Tibial artery (tissue), 4 donors: ENCODE data around the gene LCAT.

Source experiments
- DNase-seq, 2 donors: peaks; one replicate each; pipeline ENCODE4 v3.0.0-alpha.2; 2019
- H3K27ac ChIP-seq, 2 donors: fragments of 200-600 bp; sonication (generic) in 1 of 2; 1 replicate in 1 of 2; 2 replicates in 1 of 2; pipeline ENCODE4 v1.5.1; 2018 to 2019; ENCODE audit warnings: mild to moderate bottlenecking in 1 of 2
- H3K27me3 ChIP-seq, 2 donors: fragments of 200-600 bp; sonication (generic) in 1 of 2; one replicate each; pipeline versions ENCODE4 v1.5.1 to v1.6.0; 2016 to 2019
- H3K36me3 ChIP-seq, 3 donors: fragments of 200-600 bp; sonication (generic) in 2 of 3; one replicate each; pipeline ENCODE4 v1.5.1; 2016 to 2019; ENCODE audit warnings: mild to moderate bottlenecking in 2 of 3
- H3K4me1 ChIP-seq, 4 donors: fragments of 200-600 bp; sonication (generic) in 2 of 4; 1 replicate in 3 of 4; 2 replicates in 1 of 4; pipeline ENCODE4 v1.5.1; 2016 to 2019
- H3K4me3 ChIP-seq, 2 donors: fragments of 200-600 bp; sonication (generic) in 1 of 2; 1 replicate in 1 of 2; 2 replicates in 1 of 2; pipeline ENCODE4 v1.5.1; 2018 to 2019; ENCODE audit warnings: mild to moderate bottlenecking in 2 of 2
- H3K9me3 ChIP-seq, 3 donors: fragments of 200-600 bp; sonication (generic) in 1 of 3; one replicate each; pipeline ENCODE4 v1.5.1; 2016 to 2019
- intact Hi-C: fragments of 100-400 bp; cut with DNase I; formaldehyde crosslinking; loops from one replicate; pipeline ENCODE4 v1.15.0; 2023; ENCODE audit warnings: low total_unique reads
- TF ChIP-seq, protein P1 (sequence below), 2 experiments: fragments of 200-600 bp in 1 of 2; fragments of 450-650 bp in 1 of 2; IDR thresholded peaks; one replicate each; pipeline ENCODE4 v1.5.1; 2017 to 2019; ENCODE audit warnings: antibody characterized with exemption in 2 of 2, mild to moderate bottlenecking in 1 of 2, moderate library complexity in 1 of 2

Gene LCAT

GRCh38 chr16:67910158-67910557 lies 33.8 kb downstream of the LCAT start:
- H3K4me3 ChIP-seq = no peak overlapping the region
- TF ChIP-seq, protein P1, sequence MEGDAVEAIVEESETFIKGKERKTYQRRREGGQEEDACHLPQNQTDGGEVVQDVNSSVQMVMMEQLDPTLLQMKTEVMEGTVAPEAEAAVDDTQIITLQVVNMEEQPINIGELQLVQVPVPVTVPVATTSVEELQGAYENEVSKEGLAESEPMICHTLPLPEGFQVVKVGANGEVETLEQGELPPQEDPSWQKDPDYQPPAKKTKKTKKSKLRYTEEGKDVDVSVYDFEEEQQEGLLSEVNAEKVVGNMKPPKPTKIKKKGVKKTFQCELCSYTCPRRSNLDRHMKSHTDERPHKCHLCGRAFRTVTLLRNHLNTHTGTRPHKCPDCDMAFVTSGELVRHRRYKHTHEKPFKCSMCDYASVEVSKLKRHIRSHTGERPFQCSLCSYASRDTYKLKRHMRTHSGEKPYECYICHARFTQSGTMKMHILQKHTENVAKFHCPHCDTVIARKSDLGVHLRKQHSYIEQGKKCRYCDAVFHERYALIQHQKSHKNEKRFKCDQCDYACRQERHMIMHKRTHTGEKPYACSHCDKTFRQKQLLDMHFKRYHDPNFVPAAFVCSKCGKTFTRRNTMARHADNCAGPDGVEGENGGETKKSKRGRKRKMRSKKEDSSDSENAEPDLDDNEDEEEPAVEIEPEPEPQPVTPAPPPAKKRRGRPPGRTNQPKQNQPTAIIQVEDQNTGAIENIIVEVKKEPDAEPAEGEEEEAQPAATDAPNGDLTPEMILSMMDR (IDR thresholded peaks at IDR 0.05) = no peak
- H3K9me3 ChIP-seq = no peaks in the 10 kb centered on the region
- no peaks in the 10 kb centered on the region for H3K27me3 ChIP-seq
- no peak overlapping the region for H3K27ac ChIP-seq
- DNase-seq = no peak
- H3K36me3 ChIP-seq = peaks cover 26 to 44% (median 28%) of the 10 kb centered on the region in 3 donors
- peaks cover 0 to 4% (median 0%) of the 10 kb centered on the region in 4 donors for H3K4me1 ChIP-seq
- intact Hi-C loops = no loop called here

- H3K36me3 ChIP-seq = peaks cover 26 to 42% (median 28%) of the 10 kb centered on the region in 3 donors
- no peaks in the 10 kb centered on the region for H3K4me1 ChIP-seq
- H3K9me3 ChIP-seq = no peaks in the 10 kb centered on the region
- no peak overlapping the region for H3K4me3 ChIP-seq
- TF ChIP-seq, protein P1 (IDR thresholded peaks at IDR 0.05) = no peak
- H3K27ac ChIP-seq = no peak overlapping the region
- DNase-seq = no peak
- intact Hi-C loops = no loop called here
- H3K27me3 ChIP-seq = no peaks in the 10 kb centered on the region
Observed at GRCh38 chr16:67909056-67909742, 34.7 kb downstream of the LCAT start.

- no peaks in the 10 kb centered on the region for H3K27me3 ChIP-seq
- intact Hi-C loops = no loop called here
- H3K9me3 ChIP-seq = no peaks in the 10 kb centered on the region
- H3K36me3 ChIP-seq = peaks cover 26 to 44% (median 28%) of the 10 kb centered on the region in 3 donors
- no peak overlapping the region for H3K4me3 ChIP-seq
- DNase-seq = no peak
- TF ChIP-seq, protein P1 (IDR thresholded peaks at IDR 0.05) = no peak
- no peaks in the 10 kb centered on the region for H3K4me1 ChIP-seq
- no peak overlapping the region for H3K27ac ChIP-seq
Observed at GRCh38 chr16:67907397-67908180, 36.3 kb downstream of the LCAT start.

DNA sequence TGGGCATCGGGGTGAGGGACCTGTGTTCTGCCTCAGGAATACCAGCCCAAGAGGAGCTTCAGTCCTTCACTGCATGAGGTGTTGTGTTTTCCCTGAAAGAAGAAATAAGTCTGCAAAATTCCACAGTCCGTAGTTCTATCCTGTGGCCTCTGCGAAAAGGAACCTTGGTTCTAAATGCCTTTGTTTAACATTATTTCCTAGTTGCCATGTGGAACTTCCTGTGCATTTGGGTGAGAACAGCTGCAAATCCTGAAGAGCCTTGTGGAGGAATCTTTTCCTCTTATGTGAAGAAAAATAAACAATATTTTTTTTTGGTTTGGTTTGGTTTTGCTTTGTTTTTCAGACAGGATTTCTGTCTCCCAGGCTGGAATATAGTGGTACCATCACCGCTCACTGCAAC lies 41.1 kb downstream of the LCAT start:
- no peaks in the 10 kb centered on the region for H3K9me3 ChIP-seq

DNA sequence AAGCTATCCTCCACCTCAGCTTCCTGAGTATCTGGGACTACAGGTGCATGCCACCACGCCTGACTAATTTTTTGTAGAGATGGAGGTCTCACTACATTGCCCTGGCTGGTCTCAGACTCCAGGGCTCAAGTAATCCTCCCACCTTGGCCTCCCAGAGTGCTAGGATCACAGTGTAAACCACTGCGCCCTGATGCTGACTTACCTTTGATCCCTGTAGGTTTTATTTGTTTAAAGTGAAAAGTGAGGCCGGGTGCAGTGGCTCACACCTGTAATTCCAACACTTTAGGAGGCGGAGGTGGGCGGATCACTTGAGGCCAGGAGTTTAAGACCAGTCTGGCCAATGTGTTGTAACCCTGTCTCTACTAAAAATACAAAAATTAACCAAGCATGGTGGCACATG lies 42.2 kb downstream of the LCAT start:
- TF ChIP-seq, protein P1 (IDR thresholded peaks at IDR 0.05) = no peak
- H3K9me3 ChIP-seq = no peaks in the 10 kb centered on the region
- peaks cover 0 to 16% (median 11%) of the 10 kb centered on the region in 4 donors for H3K4me1 ChIP-seq
- peaks cover 0 to 22% (median 0%) of the 10 kb centered on the region in 3 donors for H3K36me3 ChIP-seq
- no peak overlapping the region for H3K4me3 ChIP-seq
- DNase-seq = no peak
- H3K27ac ChIP-seq = no peak overlapping the region
- H3K27me3 ChIP-seq = no peaks in the 10 kb centered on the region
- intact Hi-C loops = no loop called here

More for the DNA sequence above, 41.1 kb downstream of the LCAT start:
- TF ChIP-seq, protein P1 (IDR thresholded peaks at IDR 0.05) = no peak
- H3K4me3 ChIP-seq = no peak overlapping the region
- no peak for DNase-seq
- intact Hi-C loops = no loop called here
- H3K4me1 ChIP-seq = peaks cover 0 to 5% (median 3%) of the 10 kb centered on the region in 4 donors
- H3K27me3 ChIP-seq = no peaks in the 10 kb centered on the region
- H3K27ac ChIP-seq = no peak overlapping the region
- peaks cover 0 to 22% (median 0%) of the 10 kb centered on the region in 3 donors for H3K36me3 ChIP-seq
